Smooth muscle cell of bladder (primary cell): Measurements from ENCODE around the gene SLFN14. TPM values are rescaled to one million over a fixed set of nuclear protein-coding genes. Genes with fewer than 3 reads are reported as not detected.

Experiments
- total RNA-seq: library from RNA; depleted of rRNA; stranded (reverse); fragments of >200 nt; gene quantifications from 2 replicates; pipeline ENCODE4 v1.2.3, GENCODE V29; 2014

SLFN14 gene
- total RNA-seq, result not detected in 2 replicates

GRCh38 chr17:35560703-35561102, at the start of gene SLFN14:
Gene SLFN14, minus strand, starts transcription at chr17:35560819. Its CDS starts 2,757 bp downstream, at chr17:35558062.

DNA sequence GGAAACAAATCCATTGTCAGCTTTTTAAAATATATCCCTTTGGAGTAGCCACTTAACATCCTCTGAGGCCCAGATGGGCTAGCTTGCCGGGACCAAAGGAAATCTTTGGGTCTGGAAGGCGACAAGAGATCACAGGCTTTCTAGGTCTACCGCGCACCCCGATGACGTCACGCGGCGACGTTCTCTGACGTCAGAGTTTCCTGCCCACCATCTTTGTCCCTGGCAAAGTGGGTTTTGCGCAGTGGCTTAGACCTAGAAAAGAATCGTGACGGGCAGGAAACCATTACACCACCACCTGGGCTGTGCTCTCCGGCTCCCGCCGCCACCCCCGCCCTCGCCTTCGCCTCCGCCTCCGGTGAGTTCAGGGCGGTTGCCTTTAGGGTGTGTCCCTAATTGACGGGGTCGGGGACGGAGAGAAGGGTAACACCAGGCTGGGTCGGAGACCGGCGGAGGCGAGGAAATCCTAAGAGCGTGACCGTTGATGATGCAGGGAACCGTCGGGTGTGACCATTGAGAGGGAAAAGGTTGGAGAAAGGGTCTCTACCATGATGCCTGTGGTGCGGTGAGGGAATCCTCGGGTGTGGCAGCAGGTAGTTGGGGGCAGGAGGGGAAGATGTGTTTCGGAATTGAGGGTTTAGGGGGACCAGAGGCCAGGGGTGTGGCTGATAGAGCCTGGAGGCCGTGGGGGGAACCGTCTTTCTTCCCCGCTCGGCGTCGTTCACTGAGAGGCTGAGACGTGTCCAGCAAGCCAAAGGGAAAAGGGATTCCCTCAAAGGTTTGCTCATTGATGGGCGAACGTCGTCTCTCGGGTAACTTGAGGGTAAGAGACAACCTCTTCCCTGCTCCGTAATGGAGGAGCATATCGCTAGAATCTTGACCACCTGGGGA, 26.7 kb upstream of the SLFN14 start, which contains the start of gene AP2B1:
Gene AP2B1 (plus strand): TSS at position 249 of the 888 bp plus-strand sequence. CDS start 6,709 bp downstream, outside the sequence.

GRCh38 chr17:35578197-35578928, 17.7 kb upstream of the SLFN14 start, which contains the start of gene PEX12:
Gene PEX12, minus strand, starts transcription at chr17:35578571. Its CDS starts 550 bp downstream, at chr17:35578021.

GRCh38 chr17:35537601-35538141, 22.9 kb downstream of the SLFN14 start, which contains the start of gene SLFN12L:
Gene SLFN12L, minus strand, starts transcription at chr17:35537678. Its CDS starts 15,314 bp downstream, at chr17:35522364.

Other genes starting within 250 kb of the SLFN14 start
- 36.7 and 54.3 TPM in 2 replicates for gene SLFN11, start 187.2 kb downstream of the SLFN14 start, total RNA-seq
- 15.9 and 19.6 TPM in 2 replicates for gene SLFN12, start 128.3 kb downstream of the SLFN14 start, total RNA-seq
- 1.1 and 1.7 TPM in 2 replicates for gene SLFN13, start 112.1 kb downstream of the SLFN14 start, total RNA-seq
- gene SLFN12L, start 23.1 kb downstream of the SLFN14 start, total RNA-seq, result under 0.01 TPM in 1 of 2 replicates, not detected in the other
- 4.1 and 4.8 TPM in 2 replicates for gene PEX12, start 17.8 kb upstream of the SLFN14 start, total RNA-seq
- gene AP2B1, start 26.5 kb upstream of the SLFN14 start, total RNA-seq, result 42.7 and 51.1 TPM in 2 replicates
- gene RASL10B, start 170.8 kb upstream of the SLFN14 start, total RNA-seq, result 1.7 and 7.3 TPM in 2 replicates
- under 0.01 and 0.09 TPM in 2 replicates for gene GAS2L2, start 192.4 kb upstream of the SLFN14 start, total RNA-seq
- not detected in 2 replicates for gene C17orf50, start 200.1 kb upstream of the SLFN14 start, total RNA-seq
- 1.0 and 2.6 TPM in 2 replicates for gene MMP28, start 234.8 kb upstream of the SLFN14 start, total RNA-seq
- 49.5 and 55.0 TPM in 2 replicates for gene TAF15, start 248.7 kb upstream of the SLFN14 start, total RNA-seq